GM19351 (cell line): ENCODE results near the gene AAK1.
"Not testable (repeated sequence)": the region's sequence is repeated elsewhere in the genome, so short reads cannot be mapped to it uniquely, and the experiment has no call there.

Experiments used
- ATAC-seq: cut with Tn5 transposase; IDR thresholded peaks from one replicate; pipeline ENCODE4 v1.9.1; 2021; ENCODE audit warnings: mild to moderate bottlenecking, moderate library complexity; ENCODE audit not compliant: unreplicated experiment

The AAK1 gene

GRCh38 chr2:69577467-69578197, 65.9 kb downstream of the AAK1 start:
- ATAC-seq: no peak

DNA sequence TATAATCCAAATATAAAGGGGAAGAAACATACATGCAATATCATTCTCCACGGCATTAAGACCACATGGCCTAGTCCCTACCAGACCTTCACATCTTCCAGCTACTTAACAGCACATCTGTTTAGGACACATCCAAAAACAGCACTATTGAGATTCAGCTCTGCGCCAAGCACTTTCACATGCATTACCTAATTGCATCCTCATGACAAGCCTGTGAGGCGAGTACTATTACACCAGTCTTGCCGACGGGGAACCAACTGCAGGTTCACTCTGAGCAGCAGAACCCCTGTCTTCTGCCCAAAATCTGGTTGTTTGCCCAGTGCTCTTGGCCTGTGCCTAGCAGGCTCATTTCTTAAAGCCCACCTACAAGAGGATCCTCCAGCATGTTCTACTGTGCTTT, 66.7 kb downstream of the AAK1 start:
- no peak for ATAC-seq

DNA sequence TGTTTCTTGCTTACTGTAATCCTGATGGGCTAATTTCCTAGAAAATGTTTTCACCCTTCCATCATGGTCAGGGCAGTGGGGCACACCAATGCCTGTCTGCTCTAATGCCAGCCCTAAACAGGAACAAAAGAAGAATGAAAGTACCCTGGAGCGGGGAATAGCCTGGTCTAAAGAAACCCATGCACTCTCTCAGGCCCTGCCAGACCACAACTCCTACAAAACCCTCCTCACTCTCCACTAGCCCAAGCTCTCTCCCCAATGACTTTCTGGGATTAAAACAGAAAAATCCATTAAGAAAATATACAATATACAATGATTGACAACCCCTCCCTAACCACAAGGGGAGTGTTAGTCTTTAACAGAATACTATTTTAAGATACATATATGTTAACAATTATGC, 67.6 kb downstream of the AAK1 start:
- no peak for ATAC-seq

DNA sequence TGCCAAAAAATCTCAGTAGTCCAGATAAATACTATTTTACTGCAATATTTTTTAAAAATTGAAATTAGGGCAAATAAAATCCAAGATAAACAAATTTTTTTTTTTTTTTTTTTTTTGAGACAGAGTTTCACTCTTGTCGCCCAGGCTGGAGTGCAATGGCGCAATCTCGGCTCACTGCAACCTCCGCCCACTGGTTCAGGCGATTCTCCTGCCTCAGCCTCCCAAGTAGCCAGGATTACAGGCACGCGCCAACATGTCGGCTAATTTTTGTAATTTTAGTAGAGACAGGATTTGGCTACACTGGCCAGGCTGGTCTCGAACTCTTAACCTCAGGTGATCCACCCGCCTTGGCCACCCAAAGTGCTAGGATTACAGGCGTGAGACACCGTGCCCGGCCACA, 68.2 kb downstream of the AAK1 start:
- ATAC-seq: not testable (repeated sequence)

DNA sequence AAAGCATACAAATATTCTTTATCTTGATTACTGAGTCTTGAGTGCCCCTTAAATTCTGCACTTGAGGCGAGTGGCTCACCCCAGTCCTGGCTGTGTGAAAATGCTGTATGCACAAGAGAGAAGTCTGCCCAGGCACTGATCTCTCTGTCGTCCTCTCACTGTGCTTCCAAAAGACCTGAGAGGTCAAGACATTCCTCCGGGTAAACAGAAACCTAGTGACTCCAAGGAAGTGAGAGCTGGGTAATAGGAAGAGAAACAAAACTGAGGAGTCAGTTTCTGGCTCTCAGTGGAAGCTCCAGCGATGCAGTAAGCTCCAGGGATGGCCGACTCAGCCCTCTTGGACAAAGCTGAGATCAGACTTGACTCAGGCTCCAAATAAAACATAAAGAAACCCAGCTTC, 70.9 kb downstream of the AAK1 start:
- ATAC-seq: no peak

DNA sequence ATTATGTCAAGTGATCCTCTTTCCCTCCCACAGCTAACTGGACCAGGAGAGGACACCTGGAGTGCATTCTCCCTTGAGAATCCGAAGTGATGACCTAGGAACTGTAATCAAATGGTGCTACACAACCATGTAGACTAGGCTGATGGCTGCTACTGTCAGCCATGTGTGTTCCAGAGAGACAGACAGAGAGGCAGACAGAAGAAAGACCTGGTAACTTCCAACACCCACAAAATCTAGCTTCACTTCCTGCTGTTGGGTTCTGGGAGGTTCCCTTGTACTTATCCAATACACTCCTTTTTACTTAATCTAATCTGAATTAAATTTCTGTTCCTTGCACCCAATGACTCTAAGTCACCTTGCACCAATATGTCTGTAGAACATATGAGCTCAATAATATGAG, 72.3 kb downstream of the AAK1 start:
- ATAC-seq: no peak

DNA sequence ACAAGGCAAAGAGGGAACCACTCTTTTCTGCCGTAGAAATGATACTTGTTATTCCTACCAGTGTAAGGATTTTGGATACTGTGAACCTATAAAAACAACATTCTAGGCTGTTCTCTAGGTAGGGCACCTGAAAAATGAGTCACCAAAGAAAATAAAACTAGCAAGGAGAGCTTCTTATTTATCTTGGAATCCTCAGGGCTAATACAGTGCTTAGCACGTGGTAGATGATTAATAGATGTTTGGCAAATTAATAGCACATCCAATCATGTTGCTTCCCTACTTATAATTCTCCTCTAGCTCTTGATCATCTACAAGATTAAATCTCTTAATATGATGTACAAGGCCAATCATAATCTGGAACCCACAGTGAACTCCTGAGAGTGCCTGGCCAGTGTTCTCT, 73.1 kb downstream of the AAK1 start:
- no peak for ATAC-seq

- ATAC-seq: no peak
Measured at GRCh38 chr2:69567909-69568300, 75.6 kb downstream of the AAK1 start.

DNA sequence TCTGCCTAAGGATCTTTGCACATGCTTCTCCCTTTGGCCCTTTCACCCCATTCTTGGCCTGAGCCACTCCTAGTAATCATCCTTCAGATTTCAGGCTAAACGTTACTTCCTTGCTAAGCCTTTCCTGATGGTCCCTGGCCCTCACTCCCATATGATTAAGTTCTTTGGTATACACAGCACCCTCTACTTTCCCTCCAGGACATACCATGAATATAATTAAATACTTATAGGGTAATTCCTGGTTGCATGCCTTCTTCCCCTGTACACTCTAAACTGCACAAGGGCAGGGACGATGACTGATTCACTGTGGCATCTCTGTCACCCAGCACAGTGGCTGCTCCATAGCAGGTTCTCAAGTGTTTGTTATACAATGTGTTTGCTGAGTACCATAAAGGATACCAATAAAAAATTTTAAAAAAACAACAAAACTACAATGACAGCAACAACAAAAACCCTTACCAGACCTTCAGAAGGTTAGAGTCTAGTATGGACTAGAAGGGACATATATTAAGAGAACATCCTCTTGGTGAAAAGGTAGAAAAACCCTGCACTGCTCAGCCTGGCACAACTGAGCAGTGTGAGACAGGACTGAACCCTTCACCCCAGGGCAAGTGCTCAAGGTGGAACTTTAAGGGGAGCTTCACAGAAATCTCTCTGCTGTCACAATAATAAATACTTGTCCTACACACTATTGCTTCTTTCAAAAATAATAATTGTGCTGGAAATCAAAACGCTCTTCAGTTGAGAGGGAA, 76.2 kb downstream of the AAK1 start:
- no peak for ATAC-seq

DNA sequence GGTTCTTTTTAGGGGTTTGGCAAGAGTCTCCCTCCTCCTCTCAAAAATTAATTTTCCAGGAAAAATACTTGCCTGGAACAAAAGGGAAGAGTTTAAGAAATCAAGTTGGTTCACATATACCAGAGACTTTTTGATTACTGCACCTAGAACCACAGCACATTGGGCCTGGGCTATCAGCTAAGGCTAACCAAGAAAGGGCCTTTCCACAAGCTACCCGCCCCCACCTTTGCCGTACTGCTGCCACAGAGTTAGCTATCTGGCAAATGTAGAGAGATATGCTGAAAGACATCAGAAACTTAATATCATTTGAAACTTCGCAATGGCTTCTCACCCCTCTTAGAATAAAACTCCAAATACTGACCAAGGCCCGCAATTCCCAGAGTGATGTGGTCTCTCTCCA, 76.9 kb downstream of the AAK1 start:
- ATAC-seq: no peak

GRCh38 chr2:69565431-69565839, 78.1 kb downstream of the AAK1 start:
- peak; percentile 69 for ATAC-seq

DNA sequence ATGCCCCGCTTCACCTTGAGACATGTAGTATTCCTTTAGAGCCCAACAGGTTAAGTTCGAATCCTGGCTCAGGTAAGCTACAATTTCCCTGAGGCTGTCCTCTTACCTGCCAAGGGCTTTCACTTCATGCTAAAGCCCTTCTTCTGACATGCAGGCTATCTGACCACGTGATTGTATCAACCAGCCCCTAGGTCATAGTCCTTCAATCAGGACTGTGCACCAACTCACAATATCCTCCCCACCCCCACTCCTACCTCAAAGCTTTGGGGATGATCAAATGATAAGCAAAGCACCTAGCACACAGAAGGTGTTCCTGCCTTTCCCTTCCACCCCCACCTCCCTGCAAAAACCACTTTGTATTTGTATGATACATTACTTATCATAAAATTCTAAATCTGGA, 78.9 kb downstream of the AAK1 start:
- no peak for ATAC-seq

- ATAC-seq: no peak
Measured at GRCh38 chr2:69563021-69563420, 80.5 kb downstream of the AAK1 start.

- no peak for ATAC-seq
Measured at GRCh38 chr2:69561101-69561500, 82.4 kb downstream of the AAK1 start.

GRCh38 chr2:69560147-69560482, 83.4 kb downstream of the AAK1 start:
- no peak for ATAC-seq

DNA sequence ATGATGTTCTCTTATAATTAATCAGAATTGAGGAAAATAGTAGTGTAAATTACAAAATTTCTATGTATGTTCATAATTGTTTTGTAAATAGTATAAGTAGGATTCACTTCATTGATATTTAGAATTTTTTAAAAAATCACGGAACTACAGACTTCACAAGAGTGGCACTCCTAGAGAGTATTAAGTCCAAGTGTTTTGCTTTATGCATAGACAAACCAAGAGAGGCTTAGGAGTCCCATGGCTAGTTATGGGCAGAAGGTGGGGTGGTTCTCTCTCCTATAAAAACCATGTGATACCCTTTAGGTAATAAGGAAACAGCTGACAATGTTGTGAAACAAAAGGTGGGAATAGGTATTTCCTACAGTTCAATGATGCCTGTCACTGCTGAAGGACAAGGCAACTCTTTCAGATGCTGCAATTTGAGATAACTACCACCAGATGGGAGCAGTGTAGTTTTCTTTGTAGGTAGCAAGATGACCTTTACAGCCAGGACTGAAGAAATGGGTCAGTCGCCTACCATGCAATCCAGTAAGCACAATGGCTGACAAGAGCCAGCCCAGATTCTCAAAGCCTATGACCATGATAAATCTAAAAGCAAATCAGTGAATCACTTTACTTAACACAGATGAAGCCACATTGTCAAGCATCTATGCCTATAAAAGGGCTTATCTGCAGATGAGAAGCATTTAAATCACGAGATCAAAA, 83.9 kb downstream of the AAK1 start:
- peak; percentile 72 for ATAC-seq

- ATAC-seq: no peak
Measured at GRCh38 chr2:69556008-69556407, 87.5 kb downstream of the AAK1 start.

DNA sequence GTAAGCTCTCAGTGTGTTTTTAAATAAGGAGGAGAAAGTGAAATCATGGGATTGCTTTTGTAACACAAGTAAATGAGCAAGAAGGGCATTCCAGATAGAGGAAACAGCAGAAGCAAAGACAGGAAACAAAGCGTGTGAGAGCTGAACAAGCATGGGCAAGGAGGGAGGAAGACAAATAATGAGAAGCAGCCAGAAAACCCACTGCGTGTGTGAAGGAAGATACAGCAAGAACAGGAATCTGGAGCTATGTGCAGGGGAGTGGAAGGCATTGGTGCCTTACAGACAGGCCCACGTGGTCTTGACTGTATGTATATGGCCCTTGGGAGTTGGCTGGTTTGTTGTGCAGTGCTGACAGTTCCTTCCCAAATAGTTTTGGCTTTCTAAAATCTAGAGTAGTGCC, 88.6 kb downstream of the AAK1 start:
- ATAC-seq: no peak

DNA sequence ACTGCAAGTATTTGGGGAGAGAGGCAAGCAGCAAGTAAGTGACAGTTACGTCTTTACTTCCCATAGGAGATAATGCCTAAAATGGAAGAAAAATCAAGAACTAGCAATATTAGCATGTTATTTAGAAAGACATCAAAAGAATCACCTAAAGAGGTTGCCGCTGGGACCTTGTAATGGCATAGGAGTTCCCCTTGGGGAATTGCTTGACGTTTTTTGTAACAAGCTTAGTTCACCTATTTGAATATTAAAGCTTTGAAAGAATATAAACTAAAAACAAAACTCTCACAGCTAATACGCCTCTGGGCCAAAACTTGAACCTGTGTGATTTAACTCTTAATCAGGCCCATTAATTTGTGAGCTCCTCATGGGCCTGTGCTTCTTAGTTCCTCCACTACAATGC, 89.0 kb downstream of the AAK1 start:
- ATAC-seq: no peak

GRCh38 chr2:69553991-69554390, 89.5 kb downstream of the AAK1 start:
- no peak for ATAC-seq

DNA sequence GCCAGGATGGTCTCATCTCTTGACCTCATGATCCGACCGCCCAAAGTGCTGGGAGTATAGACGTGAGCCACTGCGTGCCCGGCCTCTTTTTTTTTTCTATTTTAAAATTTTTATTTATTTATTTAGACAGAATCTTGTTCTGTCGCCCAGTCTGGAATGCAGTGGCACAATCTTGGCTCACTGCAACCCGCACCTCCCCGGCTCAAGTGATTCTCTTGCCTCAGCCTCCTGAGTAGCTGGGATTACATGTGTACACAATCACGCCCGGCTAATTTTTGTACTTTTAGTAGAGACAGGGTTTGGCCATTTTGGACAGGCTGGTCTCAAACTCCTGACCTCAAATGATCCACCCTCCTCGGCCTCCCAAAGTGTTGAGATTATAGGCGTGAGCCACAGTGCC, 93.0 kb downstream of the AAK1 start:
- not testable (repeated sequence) for ATAC-seq

- ATAC-seq: no peak
Measured at GRCh38 chr2:69549421-69549820, 94.1 kb downstream of the AAK1 start.
